GM18498 (cell line): ENCODE results near the gene PAK6.

Experiments
- ATAC-seq: cut with Tn5 transposase; IDR thresholded peaks from one replicate; pipeline ENCODE4 v1.9.1; 2021; ENCODE audit warnings: mild to moderate bottlenecking, moderate library complexity; ENCODE audit not compliant: unreplicated experiment

The PAK6 gene

GRCh38 chr15:40275954-40276353, 37.1 kb downstream of the PAK6 start:
- no peak for ATAC-seq

- ATAC-seq, result no peak
Measured at GRCh38 chr15:40276927-40277326, 38.1 kb downstream of the PAK6 start.

GRCh38 chr15:40277471-40277870, 38.6 kb downstream of the PAK6 start:
- ATAC-seq, result no peak

GRCh38 chr15:40278026-40278425, 39.2 kb downstream of the PAK6 start:
- no peak for ATAC-seq

DNA sequence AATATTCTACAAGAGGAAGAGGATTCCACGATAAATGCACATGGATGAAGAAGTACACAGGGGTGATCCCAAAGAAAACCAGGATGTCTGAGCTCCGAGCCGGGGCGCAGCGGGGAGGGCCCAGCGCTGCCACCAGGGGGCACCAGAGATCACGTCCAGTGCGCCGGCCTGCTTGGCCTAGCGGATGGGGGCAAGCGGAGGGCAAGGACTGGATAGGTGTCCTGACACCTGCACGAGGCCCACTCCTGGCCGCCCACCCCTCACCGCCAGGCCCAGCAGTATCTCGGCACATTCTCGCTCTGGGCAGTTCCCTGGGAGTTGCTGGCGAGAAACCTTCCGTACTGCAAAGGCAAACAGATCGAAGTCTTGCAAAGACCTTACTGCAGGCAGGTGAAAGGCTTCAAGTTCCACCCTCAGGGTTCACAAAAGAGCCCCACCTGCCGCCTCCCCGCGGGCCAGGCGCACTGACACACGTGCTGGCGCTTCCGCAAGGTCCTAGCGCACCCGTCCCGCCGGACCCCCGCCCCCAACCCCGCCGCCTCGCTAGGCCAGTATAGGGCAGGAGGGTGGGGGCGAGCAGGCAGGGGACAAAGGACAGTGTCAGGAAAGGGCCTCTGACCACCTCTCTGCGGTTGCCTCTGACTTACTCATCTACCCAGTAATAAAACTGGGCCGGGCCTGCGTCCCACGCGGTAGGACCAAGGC, 40.7 kb downstream of the PAK6 start:
- ATAC-seq, result peak; percentile 37

DNA sequence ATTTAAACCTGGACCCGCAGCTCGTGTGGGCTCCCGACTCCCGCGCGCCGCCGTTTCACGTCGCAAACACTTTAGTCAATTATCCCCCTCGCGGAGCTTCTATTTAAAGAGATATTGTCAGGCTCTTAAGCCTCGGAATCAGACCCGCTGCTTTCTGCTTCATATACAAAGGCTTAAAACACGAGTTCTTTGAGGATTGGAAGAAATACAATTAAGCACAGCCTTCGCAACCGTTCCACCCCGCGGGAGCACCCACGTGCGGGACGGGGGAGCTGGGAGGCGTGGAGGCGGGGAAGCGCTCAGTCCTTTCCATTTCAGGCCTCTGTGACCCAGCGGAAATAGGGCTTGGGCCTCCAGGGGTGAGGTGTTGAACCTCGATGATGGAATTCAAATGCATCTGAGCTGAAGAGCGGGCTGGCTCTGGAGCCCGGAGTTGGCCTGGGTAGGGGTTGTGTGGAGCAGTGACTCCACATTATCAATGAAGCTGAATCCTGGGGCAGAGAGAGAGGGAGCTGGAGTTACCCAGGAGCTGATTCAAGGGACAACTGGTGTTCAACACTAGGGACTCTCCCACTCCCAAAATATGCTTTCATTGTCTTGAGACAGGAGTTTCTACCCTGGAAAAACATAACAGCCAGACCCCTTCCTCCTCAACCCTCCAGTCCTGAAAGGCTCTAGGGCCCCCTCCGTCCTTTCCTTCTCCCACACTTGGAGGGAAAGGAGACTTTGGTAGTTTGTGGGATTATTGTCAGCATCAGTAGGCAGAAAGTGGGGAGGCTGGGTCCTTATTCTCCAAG, 41.6 kb downstream of the PAK6 start:
- no peak for ATAC-seq

DNA sequence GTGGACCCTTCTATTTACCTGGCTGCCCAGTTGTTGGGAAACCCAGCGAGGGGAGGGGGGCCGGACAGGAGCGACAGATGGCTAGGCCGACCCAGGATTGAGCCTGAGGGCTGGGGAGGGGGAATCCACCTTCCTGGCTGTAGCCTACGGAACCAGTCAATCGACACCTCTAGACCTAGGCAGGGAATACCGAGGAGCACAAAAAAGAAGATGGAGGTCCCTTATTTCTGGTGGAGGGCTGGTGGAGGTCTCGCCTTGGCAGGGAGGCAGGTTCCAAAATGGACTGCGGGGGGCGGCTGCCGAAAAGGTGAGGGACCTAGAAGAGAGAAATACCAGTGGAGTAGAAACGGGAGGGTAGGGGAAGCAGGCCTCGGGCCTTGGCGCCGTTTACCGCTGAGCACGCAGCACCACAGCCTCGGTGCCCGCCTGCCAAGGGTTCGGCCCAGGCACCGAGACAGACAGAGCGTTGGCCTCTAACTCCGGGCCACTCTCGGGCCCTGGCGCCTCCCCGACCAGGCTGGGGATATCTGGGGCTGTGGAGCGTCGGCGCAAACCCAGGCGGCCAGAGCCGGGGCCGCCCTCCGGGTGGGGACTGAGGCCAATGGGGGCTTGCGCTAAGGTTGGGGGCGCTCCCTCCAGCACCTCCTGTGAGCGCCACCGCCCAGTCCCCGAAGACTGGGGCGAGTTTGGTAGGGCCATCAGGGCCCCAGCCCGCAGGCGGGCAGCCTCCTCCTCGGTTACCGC, 42.4 kb downstream of the PAK6 start:
- no peak for ATAC-seq

GRCh38 chr15:40281801-40282146, 42.9 kb downstream of the PAK6 start:
- no peak for ATAC-seq

DNA sequence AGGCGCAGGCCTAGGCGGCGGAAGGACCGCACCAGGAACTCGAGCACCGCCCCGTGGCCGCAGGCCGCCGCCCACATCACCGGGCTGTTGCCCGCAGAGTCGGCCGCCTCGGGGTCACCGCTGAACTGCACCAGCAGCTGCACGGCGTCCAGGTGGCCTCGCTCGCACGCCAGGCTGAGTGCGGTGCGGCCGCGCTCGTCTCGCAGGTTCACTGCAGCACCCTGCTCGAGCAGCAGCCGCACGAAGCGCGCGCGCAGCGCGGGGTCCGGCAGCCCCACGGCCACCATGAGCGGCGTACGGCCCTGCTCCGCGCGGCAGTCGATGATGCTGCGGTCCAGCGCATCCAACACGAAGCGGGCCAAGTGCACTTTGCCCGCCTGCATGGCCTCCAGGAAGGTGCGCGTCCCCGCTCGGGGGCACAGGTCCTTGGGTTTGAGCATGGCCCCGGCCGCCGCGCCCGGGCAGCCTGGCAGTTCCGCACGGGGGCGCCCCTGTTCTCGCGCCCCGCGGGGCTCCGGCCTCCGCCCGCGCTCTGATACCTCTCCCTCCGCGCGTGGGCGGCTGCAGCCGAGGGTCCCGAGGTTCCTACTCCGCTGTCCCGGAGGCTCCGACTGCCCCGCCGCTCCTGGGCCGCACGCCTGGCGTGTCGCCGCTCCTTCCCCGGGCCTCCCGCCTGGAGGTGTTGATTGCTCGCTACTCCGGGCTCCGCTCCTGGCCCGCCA, 43.4 kb downstream of the PAK6 start:
- peak; percentile 44 for ATAC-seq

GRCh38 chr15:40282869-40283614, 44.2 kb downstream of the PAK6 start, which contains the start of gene ANKRD63:
TSS of gene ANKRD63 (minus strand) at chr15:40283064. CDS start at chr15:40282586, 478 bp downstream.
- ATAC-seq, result peak; percentile 46

GRCh38 chr15:40283615-40284300, 44.9 kb downstream of the PAK6 start:
- ATAC-seq, result no peak

- ATAC-seq, result no peak
Measured at GRCh38 chr15:40285151-40285550, 46.3 kb downstream of the PAK6 start.

- no peak for ATAC-seq
Measured at GRCh38 chr15:40285554-40286011, 46.7 kb downstream of the PAK6 start.

- no peak for ATAC-seq
Measured at GRCh38 chr15:40286061-40286532, 47.2 kb downstream of the PAK6 start.

GRCh38 chr15:40286794-40287193, 47.9 kb downstream of the PAK6 start:
- no peak for ATAC-seq

GRCh38 chr15:40287505-40287904, 48.6 kb downstream of the PAK6 start:
- ATAC-seq, result no peak

DNA sequence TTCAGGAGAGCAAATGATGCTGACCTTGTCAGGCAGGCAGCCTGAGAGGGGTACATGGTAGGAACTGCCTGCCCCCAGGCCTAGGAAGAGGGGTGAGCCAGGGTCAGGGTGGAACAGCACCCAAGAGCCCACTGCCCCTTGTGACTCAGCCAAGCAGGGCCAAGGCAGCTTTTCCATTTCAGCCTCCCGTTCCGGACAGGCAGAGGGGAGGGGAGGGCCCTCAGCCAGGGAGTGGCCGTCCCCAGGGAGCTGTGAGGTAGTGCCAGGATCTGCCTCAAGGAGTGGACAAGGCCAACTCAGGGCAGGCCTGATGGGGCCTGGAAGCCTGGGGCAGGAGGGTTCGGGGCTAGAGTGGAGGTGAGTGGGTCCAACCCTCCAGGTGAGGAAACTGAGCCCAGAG, 49.1 kb downstream of the PAK6 start:
- no peak for ATAC-seq

GRCh38 chr15:40289140-40289775, 50.4 kb downstream of the PAK6 start:
- no peak for ATAC-seq

DNA sequence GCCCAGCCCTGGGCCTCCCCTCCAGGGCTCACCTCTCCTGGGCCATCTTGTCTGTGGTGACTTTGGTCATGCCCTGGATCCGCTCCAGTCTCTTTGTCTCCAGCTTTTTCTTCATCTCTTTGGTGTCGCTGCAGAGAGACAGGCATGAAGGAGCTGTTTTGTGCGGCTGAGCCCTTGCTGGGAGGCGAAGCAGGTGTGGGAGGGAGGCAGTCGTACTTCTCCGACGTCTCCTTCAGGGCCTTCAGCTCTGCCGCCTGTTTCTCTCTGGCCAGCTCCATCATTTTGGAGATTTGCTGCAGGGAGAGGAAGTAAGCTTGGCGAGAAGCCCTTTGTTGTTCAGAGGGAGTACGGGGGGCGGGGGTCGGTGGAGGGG, 51.7 kb downstream of the PAK6 start:
- ATAC-seq, result no peak
